GM18951 (cell line): ENCODE data around the gene SLC7A4.
"Not testable (repeated sequence)": the region's sequence is repeated elsewhere in the genome, so short reads cannot be mapped to it uniquely, and the experiment has no call there.

Experiments used
- POLR2A ChIP-seq: IDR thresholded peaks from 4 replicates; pipeline ENCODE4 v1.6.1; 2011; ENCODE audit warnings: mild to moderate bottlenecking; ENCODE audit not compliant: insufficient read length, insufficient read depth; ENCODE audit errors: extremely low read depth
- in situ Hi-C: fragments of 300-500 bp; cut with MboI; formaldehyde crosslinking; loops from one replicate; pipeline ENCODE4 v1.12.0; 2022; ENCODE audit warnings: low sequenced_read_pairs, mixed read lengths, inconsistent platforms; ENCODE audit not compliant: unreplicated experiment

SLC7A4 gene

GRCh38 chr22:21041937-21042336 is 9.6 kb upstream of the SLC7A4 start:
- in situ Hi-C loops: no loop called here
- no peak for TF ChIP-seq POLR2A

DNA sequence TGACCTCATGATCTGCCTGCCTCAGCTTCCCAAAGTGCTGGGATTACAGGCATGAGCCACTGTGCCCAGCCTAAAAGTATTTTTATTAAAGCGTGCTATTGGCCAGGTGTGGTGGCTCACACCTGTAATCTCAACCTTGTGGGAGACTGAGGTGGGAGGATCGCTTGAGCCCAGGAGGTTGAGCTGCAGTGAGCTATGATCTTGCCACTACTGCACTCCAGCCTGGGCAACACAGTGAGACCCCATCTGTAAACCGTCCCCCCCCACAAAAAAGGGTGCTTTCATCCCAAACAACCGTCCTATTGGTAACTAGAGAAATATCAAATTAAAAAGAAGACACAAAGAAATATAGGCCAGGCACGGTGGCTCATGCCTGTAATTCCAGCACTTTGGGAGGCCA is 6.8 kb upstream of the SLC7A4 start:
- in situ Hi-C loops: not testable (repeated sequence)

DNA sequence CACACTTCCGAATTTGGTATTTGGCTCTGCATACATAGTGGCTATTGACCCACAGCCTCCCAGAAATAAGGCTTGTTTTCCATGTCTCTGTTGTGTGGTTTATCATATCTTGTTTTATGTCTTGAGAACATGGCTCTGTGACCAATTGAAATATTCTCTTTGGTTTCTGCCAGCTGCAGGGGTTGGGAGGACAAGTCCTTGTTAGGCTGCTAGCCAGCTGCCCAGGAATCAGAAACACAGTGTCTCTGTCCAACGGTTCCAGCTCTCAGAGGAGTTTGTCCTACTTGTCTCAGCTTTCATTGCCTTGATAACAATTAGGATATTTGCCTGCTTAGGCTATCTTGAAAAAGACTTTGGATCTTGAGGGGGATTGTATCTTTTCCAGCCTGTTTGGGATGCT is 6.0 kb upstream of the SLC7A4 start:
- no peak for TF ChIP-seq POLR2A
- in situ Hi-C loops: no loop called here

GRCh38 chr22:21034989-21035388 is 2.6 kb upstream of the SLC7A4 start:
- no peak for TF ChIP-seq POLR2A
- in situ Hi-C loops: no loop called here

GRCh38 chr22:21033895-21034294 is 1.5 kb upstream of the SLC7A4 start:
- TF ChIP-seq POLR2A: no peak
- in situ Hi-C loops: no loop called here

GRCh38 chr22:21032868-21033688 is 717 bp upstream of the SLC7A4 start:
- in situ Hi-C loops: no loop called here
- no peak for TF ChIP-seq POLR2A

- TF ChIP-seq POLR2A: no peak
- in situ Hi-C loops: no loop called here
These were observed 770 bp downstream of the SLC7A4 start for GRCh38 chr22:21031545-21032036.

DNA sequence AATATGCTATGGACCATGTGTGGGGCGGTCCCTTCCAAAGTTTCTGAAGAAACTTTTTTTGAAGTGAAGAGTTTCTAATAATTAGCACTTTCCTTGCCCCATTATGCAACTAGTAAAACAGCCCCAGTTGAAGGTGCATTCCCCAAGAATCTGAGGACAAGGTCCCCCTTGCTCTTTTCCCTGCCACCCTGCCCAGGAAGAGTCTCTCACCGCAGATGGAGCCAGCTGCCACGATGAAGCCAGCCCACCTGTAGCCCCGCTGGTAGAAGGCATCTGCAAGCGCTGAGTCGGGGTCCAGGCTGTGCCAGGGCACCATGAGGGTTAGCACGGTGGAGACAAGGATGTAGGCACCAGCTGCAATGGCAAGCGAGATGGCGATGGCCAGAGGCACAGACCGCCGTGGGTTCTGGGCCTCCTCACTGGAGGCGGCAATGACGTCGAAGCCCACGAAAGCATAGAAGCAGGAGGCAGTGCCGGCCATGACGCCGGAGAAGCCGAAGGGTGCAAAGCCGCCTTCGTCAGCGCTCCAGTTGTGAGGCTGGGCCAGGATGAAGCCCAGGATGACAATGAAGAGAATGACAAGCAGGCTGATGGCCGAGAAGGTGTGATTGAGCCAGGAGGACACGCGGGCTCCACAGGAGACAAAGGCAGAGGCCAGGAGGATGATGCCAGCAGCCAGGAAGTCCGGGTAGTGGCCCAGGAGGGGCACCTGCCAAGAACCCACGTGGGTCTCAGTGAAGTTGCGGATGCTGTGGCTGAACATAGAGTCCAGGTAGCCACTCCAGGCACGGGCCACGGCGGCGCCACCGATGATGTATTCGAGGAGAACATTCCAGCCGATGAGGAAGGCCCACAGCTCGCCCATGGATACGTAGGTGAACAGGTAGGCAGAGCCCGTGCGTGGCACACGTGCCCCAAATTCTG is 1.5 kb downstream of the SLC7A4 start:
- in situ Hi-C loops: no loop called here
- no peak for TF ChIP-seq POLR2A

- TF ChIP-seq POLR2A: no peak
- in situ Hi-C loops: no loop called here
These were observed 2.3 kb downstream of the SLC7A4 start for GRCh38 chr22:21030032-21030431.

GRCh38 chr22:21029486-21030025 is 2.8 kb downstream of the SLC7A4 start:
- no peak for TF ChIP-seq POLR2A
- in situ Hi-C loops: no loop called here

GRCh38 chr22:21028277-21029251 is 3.8 kb downstream of the SLC7A4 start:
- in situ Hi-C loops: no loop called here
- TF ChIP-seq POLR2A: no peak
